K562 (cell line): Measurements from ENCODE around the gene ABCA13. TPM values are rescaled to one million over a fixed set of nuclear protein-coding genes. Genes with fewer than 3 reads are reported as not detected.

Experiments
- ATAC-seq: fragments of 200-7000 bp; cut with Tn5 transposase; 3 replicates; pipeline ENCODE4 v1.9.1; 2020; ENCODE audit warnings: moderate library complexity
- BruUV-seq: library from RNA; stranded (reverse); fragments of 400-500 nt; replicated peaks from 2 replicates; lab custom pipeline; 2021; lab: Mats Ljungman, UMichigan
- CTCF ChIA-PET: fragments of 300-600 bp; formaldehyde crosslinking; extraction: SDS; loops from one replicate; lab custom pipeline; 2021; ENCODE audit warnings: low intra/inter-chr PET ratio; lab: Yijun Ruan, JAX
- POLR2A ChIA-PET: fragments of 300-600, 350-650 bp; sonication (Branson Sonifier 250); formaldehyde crosslinking; extraction: SDS; loops from one replicate; lab custom pipeline; 2021; ENCODE audit warnings: antibody characterized with exemption, inconsistent platforms; lab: Yijun Ruan, JAX
- DNase-seq, 4 experiments: peaks; one replicate each; pipeline versions ENCODE4 v3.0.0 to v3.0.0-alpha.2; 2011 to 2018; ENCODE audit warnings: low spot score in 3 of 4, mixed read lengths in 3 of 4; ENCODE audit errors: extremely low read depth in 1 of 4
- FAIRE-seq: peaks from 2 replicates; lab custom pipeline; 2011; peaks lifted over from hg19 to GRCh38; lab: Jason Lieb, UNC
- H2AFZ ChIP-seq: 2 replicates; pipeline ENCODE4 v1.6.0; 2011; ENCODE audit warnings: low read depth, low read length, control low read depth, inconsistent platforms
- H3K27ac ChIP-seq: fragments of 200-600 bp; 3 replicates; pipeline ENCODE4 v1.8.0; 2011; ENCODE audit warnings: low read depth, mild to moderate bottlenecking, control low read depth, inconsistent platforms, low read length, moderate library complexity, mixed read lengths; ENCODE audit errors: extremely low read depth
- H3K27me3 ChIP-seq, 2 experiments: fragments of 300-600 bp in 1 of 2; 2 replicates in 1 of 2; 3 replicates in 1 of 2; pipeline versions ENCODE4 v1.6.0 to v1.8.0; 2011; ENCODE audit warnings: inconsistent platforms in 2 of 2, low read length in 2 of 2, mild to moderate bottlenecking in 1 of 2, mixed read lengths in 1 of 2, moderate library complexity in 1 of 2; ENCODE audit not compliant: control insufficient read depth in 2 of 2, insufficient read depth in 2 of 2
- H3K36me3 ChIP-seq: fragments of 300-600 bp; 3 replicates; pipeline ENCODE4 v1.8.0; 2011; ENCODE audit warnings: mild to moderate bottlenecking, low read length, inconsistent platforms; ENCODE audit not compliant: control insufficient read depth, insufficient read depth
- H3K4me1 ChIP-seq, 2 experiments: fragments of 200-600 bp in 1 of 2; replicated peaks in 1 of 2; 2 replicates in 1 of 2; 3 replicates in 1 of 2; pipeline versions ENCODE4 v1.5.1 to v1.8.0; 2011; ENCODE audit warnings: inconsistent platforms in 2 of 2, low read length in 2 of 2, mild to moderate bottlenecking in 1 of 2, mixed read lengths in 1 of 2, moderate library complexity in 1 of 2; ENCODE audit not compliant: control insufficient read depth in 2 of 2, insufficient read depth in 2 of 2
- H3K4me2 ChIP-seq: 2 replicates; pipeline ENCODE4 v1.6.1; 2011; ENCODE audit warnings: low read length, control low read depth, inconsistent platforms, mixed read lengths; ENCODE audit not compliant: insufficient read depth
- H3K4me3 ChIP-seq: fragments of 200-600 bp; sonication (generic), shearing (Covaris generic); 2 replicates; pipeline ENCODE4 v1.5.1; 2016; ENCODE audit warnings: control low read depth, inconsistent platforms
- H3K79me2 ChIP-seq: fragments of 200-600 bp; 3 replicates; pipeline ENCODE4 v1.8.0; 2011; ENCODE audit warnings: low read length, inconsistent platforms; ENCODE audit not compliant: control insufficient read depth, insufficient read depth
- H3K9ac ChIP-seq, 2 experiments: 2 replicates each; pipeline versions ENCODE4 v1.6.0 to v1.6.1; 2011; ENCODE audit warnings: low read depth in 2 of 2, low read length in 2 of 2, control low read depth in 1 of 2, inconsistent platforms in 1 of 2, mild to moderate bottlenecking in 1 of 2, mixed read lengths in 1 of 2; ENCODE audit not compliant: insufficient read depth in 1 of 2
- H3K9me1 ChIP-seq: one replicate; pipeline ENCODE4 v1.6.0; 2011; ENCODE audit warnings: inconsistent platforms, mild to moderate bottlenecking, low read length, moderate library complexity; ENCODE audit not compliant: control insufficient read depth, insufficient read depth
- H3K9me3 ChIP-seq: replicated peaks from 2 replicates; pipeline ENCODE4 v1.5.1; 2011; ENCODE audit warnings: low read depth, low read length, inconsistent platforms; ENCODE audit not compliant: control insufficient read depth, insufficient read depth
- H4K20me1 ChIP-seq: replicated peaks from 2 replicates; pipeline ENCODE4 v1.6.1; 2011; ENCODE audit warnings: low read length, inconsistent platforms, mixed read lengths; ENCODE audit not compliant: control insufficient read depth, insufficient read depth
- ATF3 ChIP-seq, 2 experiments: fragments of 450-650 bp in 1 of 2; sonication (generic) in 1 of 2; formaldehyde crosslinking in 1 of 2; IDR thresholded peaks in 1 of 2; conservative IDR thresholded peaks in 1 of 2; 2 replicates each; pipeline versions ENCODE4 v1.6.1 to v1.8.1; 2016 to 2023; ENCODE audit warnings: mild to moderate bottlenecking in 2 of 2, moderate library complexity in 2 of 2, inconsistent platforms in 1 of 2, missing genetic modification reagents in 1 of 2
- ZNF274 ChIP-seq: IDR thresholded peaks from 2 replicates; pipeline ENCODE4 v1.6.1; 2011; ENCODE audit warnings: low read depth, mild to moderate bottlenecking, low read length, moderate library complexity, borderline replicate concordance
- ZNF583 ChIP-seq: fragments of 250-450 bp; sonication (Bioruptor Pico); IDR thresholded peaks from 2 replicates; pipeline ENCODE4 v1.4.0; 2020
- WGBS: fragments of 100-300 bp; shearing (Covaris generic); methylation state at CpG from one replicate; pipeline ENCODE4 v1.1.6; 2016; ENCODE audit warnings: low coverage, mixed read lengths; ENCODE audit not compliant: insufficient coverage; ENCODE audit errors: missing lambda C conversion rate; 5-methylcytosine and 5-hydroxymethylcytosine counted together
- in situ Hi-C: fragments of 300-500 bp; cut with MboI; formaldehyde crosslinking; loops from 4 replicates; pipeline ENCODE4 v1.15.0; 2018; ENCODE audit warnings: inconsistent platforms, mixed read lengths
- intact Hi-C: fragments of 100-400 bp; cut with micrococcal nuclease; formaldehyde crosslinking; loops from 2 replicates; pipeline ENCODE4 v1.14.2; 2022
- polyA plus RNA-seq, 8 experiments: library from polyadenylated mRNA; depleted of rRNA in 4 of 8; stranded (reverse) in 5 of 8; unstranded in 3 of 8; fragments of >200 nt; fragmentation: Nextera tagmentation in 2 of 8; fragmentation: Illumina TruSeq in 1 of 8; extraction: Ambion mirVana in 2 of 8; extraction: Trizol in 1 of 8; gene quantifications; 2 replicates each; pipeline versions ENCODE4 v1.2.1 to v1.2.3, GENCODE V29; 2011 to 2014; ENCODE audit warnings: inconsistent platforms in 1 of 8, missing spikeins in 1 of 8
- total RNA-seq, 7 experiments: library from RNA; depleted of rRNA in 6 of 7; stranded (reverse); fragments of >200 nt in 6 of 7; fragmentation: Illumina TruSeq in 2 of 7; extraction: Trizol in 2 of 7; gene quantifications; 2 replicates each; pipeline versions ENCODE4 v1.2.1 to v1.2.3, GENCODE V29; 2011 to 2021; ENCODE audit warnings: low replicate concordance in 1 of 7

ABCA13 gene
- total and polyA plus RNA-seq, 9 of the 15 experiments (the other 6 are each of a cell fraction or from before 2014, with no cell fraction given), result 0.14 to 1.5 (median 0.38) TPM

- no TSS peak for BruUV-seq
- DNase-seq, result no peak
- under 1% methylated on average over 12 of the region's 12 CpGs for whole genome bisulfite sequencing
- H3K36me3 ChIP-seq, result no peaks in the 10 kb centered on the region
- in situ Hi-C loops (no loop called here), intact Hi-C loops (no loop called here)
- H3K9me1 ChIP-seq, result no peaks in the 10 kb centered on the region
- H3K9me3 ChIP-seq, result no peaks in the 10 kb centered on the region
- H3K4me1 ChIP-seq, result no peaks in the 10 kb centered on the region
- CTCF ChIA-PET, result no interaction called here
- H3K27ac ChIP-seq, result no peak overlapping the region
- POLR2A ChIA-PET, result no interaction called here
- H3K4me3 ChIP-seq, result no peak overlapping the region
- no peak for ATAC-seq
- FAIRE-seq, result no peak
- no peaks in the 10 kb centered on the region for H3K27me3 ChIP-seq
- TF ChIP-seq ZNF274, result no peak
- no peak for TF ChIP-seq ZNF583 (CRISPR knock-in tag)
- H3K4me2 ChIP-seq, result no peak overlapping the region
- no peaks in the 10 kb centered on the region for H3K79me2 ChIP-seq
- no peaks in the 10 kb centered on the region for H4K20me1 ChIP-seq
- no peak overlapping the region for H3K9ac ChIP-seq
- H2AFZ ChIP-seq, result no peak overlapping the region
Observed at GRCh38 chr7:48188776-48189520, 17.7 kb downstream of the ABCA13 start.

GRCh38 chr7:48192996-48193395, 21.7 kb downstream of the ABCA13 start:
- DNase-seq (no peak), FAIRE-seq (no peak), ATAC-seq (no peak)
- H3K4me1 ChIP-seq, result no peaks in the 10 kb centered on the region
- H3K79me2 ChIP-seq, result no peaks in the 10 kb centered on the region
- no TSS peak for BruUV-seq
- ChIA-PET POLR2A (no interaction called here), CTCF (no interaction called here)
- in situ Hi-C loops, result no loop called here
- no peaks in the 10 kb centered on the region for H3K36me3 ChIP-seq
- H3K4me2 ChIP-seq, result no peak overlapping the region
- no peak overlapping the region for H3K9ac ChIP-seq
- intact Hi-C loops, result no loop called here
- no peak overlapping the region for H3K4me3 ChIP-seq
- H3K9me1 ChIP-seq, result no peaks in the 10 kb centered on the region
- TF ChIP-seq ATF3 (IDR thresholded peaks at IDR 0.05) (no peak), ATF3 (CRISPR knock-in tag; conservative IDR thresholded peaks at IDR 0.05) (no peak)
- H3K27ac ChIP-seq, result no peak overlapping the region
- no peaks in the 10 kb centered on the region for H3K9me3 ChIP-seq
- no peaks in the 10 kb centered on the region for H4K20me1 ChIP-seq
- no peaks in the 10 kb centered on the region for H3K27me3 ChIP-seq
- 0% methylated on average over 1 of the region's 1 CpG for WGBS
- no peak overlapping the region for H2AFZ ChIP-seq
